GM19025 (cell line): ENCODE data around the gene CTIF.

Experiments used
- ATAC-seq: cut with Tn5 transposase; IDR thresholded peaks from one replicate; pipeline ENCODE4 v1.9.1; 2021; ENCODE audit warnings: mild to moderate bottlenecking, low read depth, moderate library complexity; ENCODE audit not compliant: unreplicated experiment

The CTIF gene

DNA sequence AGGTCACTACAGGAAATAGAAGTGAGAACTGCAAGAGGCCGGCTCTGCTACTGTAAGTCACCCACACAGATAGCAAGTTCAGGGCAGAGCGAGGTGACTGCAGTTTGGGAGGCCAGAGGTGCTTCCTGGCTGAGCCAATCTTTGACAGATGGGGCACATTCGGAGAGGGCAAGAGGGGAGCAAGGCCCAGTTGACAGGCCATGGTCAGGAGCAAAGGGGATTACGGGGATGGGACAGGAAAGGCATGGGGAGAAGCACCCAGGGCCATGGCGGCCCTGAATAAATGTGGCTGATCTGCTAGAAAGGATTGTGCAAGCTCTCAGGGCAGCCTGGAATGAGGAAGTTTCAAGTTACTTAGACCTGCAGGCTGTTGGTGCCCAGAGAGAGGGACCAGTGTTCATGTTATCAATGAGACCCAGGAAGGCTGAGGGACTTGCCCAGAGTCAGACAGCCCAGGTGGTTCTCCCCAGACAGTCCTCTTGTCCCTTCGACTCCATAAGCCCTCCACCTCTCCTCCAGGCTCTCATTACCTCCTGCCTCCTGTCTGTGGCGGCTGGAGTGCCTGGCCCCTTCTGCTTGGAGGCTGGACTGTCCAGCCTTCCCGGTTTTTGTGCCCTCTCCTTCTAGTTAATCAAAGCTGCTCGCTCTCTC lies 123.3 kb downstream of the CTIF start:
- ATAC-seq: no peak

GRCh38 chr18:48663096-48663930 lies 124.5 kb downstream of the CTIF start:
- no peak for ATAC-seq

DNA sequence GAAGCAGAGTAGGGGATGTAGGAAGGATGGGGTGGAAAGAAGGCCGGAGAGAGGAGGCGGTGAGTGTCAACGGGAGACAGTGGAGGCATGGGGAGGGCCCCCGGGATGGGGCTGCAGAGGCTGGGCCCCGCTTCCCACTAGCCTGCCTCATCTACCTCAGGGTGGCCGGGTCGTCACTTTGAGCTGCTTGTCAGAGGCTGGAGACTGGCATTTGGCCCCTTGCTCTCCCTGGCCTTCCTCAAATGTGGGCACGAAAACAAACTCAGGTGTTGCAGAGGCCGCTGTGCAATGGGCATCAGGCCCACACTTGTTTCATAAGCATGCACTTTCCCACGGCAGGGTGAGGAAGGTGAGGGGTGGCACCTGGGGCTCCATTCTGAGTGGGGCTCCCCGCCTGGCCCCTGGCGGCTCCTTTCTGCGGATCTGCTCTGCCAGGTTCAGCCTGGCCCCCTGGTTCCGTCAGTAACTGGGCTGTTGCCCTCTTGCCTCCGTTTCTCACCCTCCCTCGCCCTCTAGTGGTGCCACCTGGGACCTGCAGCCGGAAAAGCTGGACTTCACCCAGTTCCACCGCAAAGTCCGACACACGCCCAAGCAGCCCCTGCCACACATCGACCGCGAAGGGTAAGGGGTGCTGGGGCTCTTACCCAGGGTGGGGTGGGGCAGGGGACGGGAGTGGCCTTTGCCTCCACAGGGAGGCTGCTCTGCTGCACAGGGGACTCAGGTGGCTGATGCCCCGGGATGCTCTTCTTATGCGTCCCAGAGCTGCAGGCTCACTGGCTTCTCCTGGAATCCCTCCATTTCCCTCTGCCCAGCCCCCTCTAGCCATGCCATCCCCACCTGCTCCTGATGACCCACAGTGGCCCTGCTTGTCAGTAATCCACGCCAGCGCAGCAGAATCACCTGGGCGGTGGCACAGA lies 125.4 kb downstream of the CTIF start:
- no peak for ATAC-seq

GRCh38 chr18:48665654-48666053 lies 126.8 kb downstream of the CTIF start:
- ATAC-seq: no peak

GRCh38 chr18:48666613-48667012 lies 127.8 kb downstream of the CTIF start:
- no peak for ATAC-seq

- peak; percentile 65 for ATAC-seq
Measured at GRCh38 chr18:48667276-48668254, 128.7 kb downstream of the CTIF start.

DNA sequence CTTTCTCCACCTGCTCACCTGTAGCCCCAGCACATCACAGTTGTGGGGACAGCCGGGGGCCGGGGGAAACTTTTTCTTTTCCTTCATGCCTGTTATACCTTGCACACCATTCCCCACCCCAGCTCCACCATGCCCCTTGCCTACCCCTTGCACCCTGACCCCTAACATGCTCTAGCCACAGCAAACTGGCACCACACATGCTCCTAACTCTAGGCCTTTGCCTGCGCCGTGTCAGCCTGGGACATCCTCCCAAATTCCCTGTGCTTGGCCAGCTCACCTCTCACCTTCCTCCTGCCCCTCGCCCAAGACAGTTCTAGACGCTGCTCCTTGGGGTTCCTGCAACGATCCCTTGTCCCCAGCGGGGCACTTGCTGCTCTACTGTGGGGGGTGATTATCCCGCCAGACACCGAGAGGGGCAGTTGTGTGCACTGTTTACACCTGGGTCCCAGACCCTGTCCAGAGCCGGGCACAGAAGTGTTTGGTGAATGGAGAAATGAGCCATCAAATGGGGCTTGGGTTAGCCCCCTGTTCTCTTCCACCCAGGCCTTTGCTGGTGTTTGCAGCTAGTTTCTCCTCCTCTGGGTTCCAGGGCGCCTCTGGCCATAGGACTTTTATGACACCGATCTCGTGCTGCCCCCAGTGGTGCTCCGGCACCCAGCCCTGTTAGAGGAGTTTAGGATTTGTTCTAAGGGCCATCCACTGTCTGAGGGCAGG lies 129.8 kb downstream of the CTIF start:
- ATAC-seq: no peak

- no peak for ATAC-seq
Measured at GRCh38 chr18:48669180-48669675, 130.4 kb downstream of the CTIF start.

- ATAC-seq: no peak
Measured at GRCh38 chr18:48669991-48670750, 131.3 kb downstream of the CTIF start.

DNA sequence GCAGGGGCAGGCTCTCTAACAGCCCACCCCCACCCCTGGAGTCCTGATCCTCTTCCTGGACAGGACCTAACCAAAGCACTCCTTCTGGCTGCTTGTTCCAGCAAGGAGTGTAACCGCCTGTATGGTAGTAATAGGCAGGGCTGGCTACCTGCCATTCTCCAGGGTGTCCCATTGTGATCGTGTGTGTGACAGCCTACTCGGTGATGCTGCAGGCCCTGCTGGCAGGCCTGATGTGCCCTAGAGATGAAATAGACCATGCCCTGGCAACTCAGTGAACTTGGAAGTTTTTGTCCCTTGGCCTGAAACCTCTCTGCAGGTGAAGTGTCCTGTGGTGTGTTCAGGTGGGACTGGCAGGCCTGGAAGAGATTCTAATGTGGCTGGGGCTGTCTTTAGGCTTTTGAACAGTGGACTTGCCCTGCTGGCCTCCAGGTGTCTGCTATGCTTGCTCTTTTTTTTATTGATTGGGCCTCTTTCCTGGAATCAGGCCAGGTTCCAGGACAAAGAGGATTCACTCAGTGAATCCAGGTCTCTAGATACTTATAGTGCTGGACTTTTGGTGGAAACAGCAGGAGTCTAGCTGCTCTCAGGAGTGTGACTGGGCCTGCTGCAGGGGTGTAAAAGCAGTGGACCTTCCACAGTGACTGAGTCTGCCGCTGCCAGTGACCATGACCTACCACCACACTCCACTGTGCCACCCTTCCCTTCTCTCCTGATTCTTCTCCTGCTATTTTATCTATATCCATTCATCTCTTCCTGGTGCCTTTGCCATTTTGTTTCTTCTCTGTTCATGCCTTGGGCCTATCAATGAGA lies 132.1 kb downstream of the CTIF start:
- no peak for ATAC-seq

DNA sequence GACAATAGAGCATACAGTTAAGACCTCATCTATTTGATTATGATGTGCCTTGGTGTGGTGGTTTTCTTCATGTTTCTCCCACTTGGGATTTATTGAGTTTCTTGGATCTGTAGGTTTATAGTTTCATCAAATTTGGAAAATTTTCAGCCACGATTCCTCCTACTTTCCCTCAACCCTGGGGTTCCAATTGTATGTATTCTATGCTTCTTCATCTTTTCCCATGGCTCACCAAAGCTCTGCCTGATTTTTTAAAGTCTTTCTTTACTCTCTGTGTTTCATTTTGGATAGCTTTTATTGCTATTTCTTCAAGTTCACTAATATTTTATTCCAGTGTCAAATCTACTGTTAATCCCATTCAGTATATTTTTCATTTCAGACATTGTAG lies 132.7 kb downstream of the CTIF start:
- no peak for ATAC-seq

- ATAC-seq: no peak
Measured at GRCh38 chr18:48672671-48673340, 134.0 kb downstream of the CTIF start.

DNA sequence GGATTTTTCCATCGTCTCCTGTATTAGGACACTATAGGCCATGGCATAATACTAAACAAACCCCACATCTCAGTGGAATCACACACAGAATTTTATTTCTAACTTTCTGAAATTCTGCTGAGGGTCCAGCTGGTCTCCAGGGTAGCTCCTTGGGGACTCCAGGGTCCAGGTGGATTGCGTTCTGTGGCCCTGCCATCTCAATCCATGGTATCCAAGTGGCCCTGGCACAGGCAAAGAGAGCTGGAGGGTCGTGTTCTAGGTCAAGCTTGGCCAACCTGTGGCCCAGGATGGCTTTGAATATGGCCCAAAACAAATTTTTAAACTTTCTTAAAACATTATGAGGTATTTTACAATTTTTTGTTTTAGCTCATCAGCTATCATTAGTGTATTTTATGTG lies 134.6 kb downstream of the CTIF start:
- ATAC-seq: no peak

- ATAC-seq: no peak
Measured at GRCh38 chr18:48673853-48674721, 135.3 kb downstream of the CTIF start.

DNA sequence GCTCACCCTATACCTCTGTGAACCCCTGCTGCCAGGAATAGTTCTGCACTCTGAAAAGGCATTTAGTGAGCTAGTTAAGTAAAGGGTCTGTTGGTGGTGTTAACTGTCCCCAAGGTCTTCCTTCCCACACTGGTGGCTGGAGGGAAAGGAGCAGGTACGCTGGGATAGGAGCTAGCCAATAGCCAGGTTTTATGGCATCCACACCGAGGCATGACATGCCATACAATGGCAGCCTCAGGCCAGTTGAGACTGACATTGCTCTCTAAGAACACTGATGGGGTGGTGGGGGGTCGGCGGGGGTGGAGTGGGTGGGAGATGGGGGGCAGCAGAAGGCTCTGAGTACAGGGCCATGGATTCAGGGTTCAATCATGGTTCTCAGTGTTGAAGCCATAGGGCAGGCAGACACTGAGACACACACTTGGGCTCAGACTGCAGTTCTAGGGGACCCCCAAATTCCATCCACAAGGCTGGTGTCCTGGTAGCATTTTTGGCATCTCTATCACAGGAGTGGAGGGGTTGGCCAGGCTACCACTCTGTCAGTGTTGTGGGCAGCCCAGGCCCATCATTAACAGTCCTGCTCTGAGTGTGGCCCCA lies 136.0 kb downstream of the CTIF start:
- ATAC-seq: no peak

- ATAC-seq: peak; percentile 76
Measured at GRCh38 chr18:48675352-48675761, 136.5 kb downstream of the CTIF start.
